Esophagus squamous epithelium (tissue), 5 donors: ENCODE measurements around the gene CHPT1. TPM values are rescaled to one million over a fixed set of nuclear protein-coding genes. Genes with fewer than 3 reads are reported as not detected.

Source experiments
- DNase-seq: peaks from one replicate; lab custom pipeline; 2025; lab: John Stamatoyannopoulos, UW
- H3K27ac ChIP-seq, 4 donors: fragments of 200-600 bp; sonication (generic); one replicate each; pipeline ENCODE4 v1.5.1; 2016 to 2019; ENCODE audit warnings: mild to moderate bottlenecking in 1 of 4
- H3K27me3 ChIP-seq, 4 donors: fragments of 200-600 bp; sonication (generic); 1 replicate in 3 of 4; 2 replicates in 1 of 4; pipeline versions ENCODE4 v1.5.1 to v1.6.0; 2017 to 2021; ENCODE audit warnings: antibody characterized with exemption in 1 of 4
- H3K36me3 ChIP-seq, 3 donors: fragments of 200-600 bp; sonication (generic); one replicate each; pipeline ENCODE4 v1.5.1; 2016 to 2019
- H3K4me1 ChIP-seq, 3 donors: fragments of 200-600 bp; sonication (generic); one replicate each; pipeline ENCODE4 v1.5.1; 2017 to 2019
- H3K4me3 ChIP-seq, 4 donors: fragments of 200-600 bp; sonication (generic); 1 replicate in 3 of 4; 2 replicates in 1 of 4; pipeline ENCODE4 v1.5.1; 2016 to 2019; ENCODE audit warnings: mild to moderate bottlenecking in 2 of 4, moderate library complexity in 1 of 4
- H3K9me3 ChIP-seq, 3 donors: fragments of 200-600 bp; sonication (generic); one replicate each; pipeline ENCODE4 v1.5.1; 2016 to 2019
- POLR2A ChIP-seq, 4 donors: fragments of 450-650 bp; IDR thresholded peaks; one replicate each; pipeline ENCODE4 v1.6.1; 2017; ENCODE audit warnings: antibody characterized with exemption in 4 of 4, mild to moderate bottlenecking in 4 of 4, moderate library complexity in 3 of 4
- WGBS, 2 donors: methylation state at CpG; one replicate each; pipeline ENCODE4 v1.1.5; 2018; 5-methylcytosine and 5-hydroxymethylcytosine counted together
- intact Hi-C: fragments of 100-400 bp; cut with DNase I; formaldehyde crosslinking; loops from one replicate; pipeline ENCODE4 v1.15.0; 2022
- total RNA-seq, 4 donors: library from RNA; depleted of rRNA; stranded (reverse); fragments of >200 nt; gene quantifications; one replicate each; pipeline ENCODE4 v1.1.0, GENCODE V29; 2016
- TF ChIP-seq, protein P1 (sequence below), 6 experiments: fragments of 450-650 bp in 4 of 6; fragments of 200-600 bp in 2 of 6; sonication (generic) in 2 of 6; IDR thresholded peaks; one replicate each; pipeline ENCODE4 v1.5.1; 2016 to 2019; ENCODE audit warnings: antibody characterized with exemption in 6 of 6, mild to moderate bottlenecking in 4 of 6, moderate library complexity in 4 of 6
- donor health status: DM: yes; HTN: yes; CAD: no.

CHPT1 gene
- total RNA-seq, 4 donors from 2014 or later: 12.7 to 53.6 (median 27.0) TPM

DNA sequence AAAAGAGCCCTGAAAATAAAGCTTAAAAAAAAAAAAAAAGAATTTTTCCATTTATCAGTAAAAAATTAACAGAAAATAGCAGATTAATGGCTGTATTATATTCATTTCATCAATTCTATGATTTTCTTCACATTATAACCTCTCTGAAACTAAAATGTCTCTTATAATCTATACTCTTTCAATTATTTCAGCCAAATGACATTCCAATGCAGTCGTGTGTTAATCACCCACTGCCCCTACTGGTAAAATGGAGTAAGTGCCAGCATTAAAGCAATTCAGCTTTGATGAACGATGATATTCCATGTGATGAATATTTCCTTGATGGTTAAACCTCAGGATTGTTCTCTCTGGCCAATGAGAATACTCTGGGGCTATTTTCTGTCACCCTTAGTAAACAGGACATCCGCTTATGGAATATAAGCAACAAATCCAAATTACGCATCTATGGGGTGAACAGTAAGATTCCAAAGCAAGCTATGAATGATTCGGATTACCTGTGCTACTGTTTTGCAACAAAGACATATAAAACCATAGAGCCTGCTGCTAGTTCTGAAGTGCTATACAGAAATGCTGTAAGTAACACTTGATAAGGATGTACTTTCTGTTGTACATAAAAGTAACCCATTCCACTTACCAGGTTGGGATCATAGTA lies 62.1 kb downstream of the CHPT1 start:
- peaks cover 0 to 57% (median 0%) of the 10 kb centered on the region in 3 donors for H3K36me3 ChIP-seq
- WGBS, 2 donors: 58 to 59% methylated on average over 5 of the region's 5 CpGs
- H3K27ac ChIP-seq: no peak overlapping the region
- H3K4me1 ChIP-seq: peaks cover 0 to 16% (median 5%) of the 10 kb centered on the region in 3 donors
- no peak overlapping the region for H3K4me3 ChIP-seq
- H3K27me3 ChIP-seq: no peaks in the 10 kb centered on the region
- H3K9me3 ChIP-seq: no peaks in the 10 kb centered on the region
- intact Hi-C loops: loop anchor here (5.0 to 10.0 kb wide), 3 partner anchors 187 to 355 kb away; partner anchors contain the start of gene ARL1
- TF ChIP-seq POLR2A (IDR thresholded peaks at IDR 0.05): no peak
- TF ChIP-seq, protein P1, sequence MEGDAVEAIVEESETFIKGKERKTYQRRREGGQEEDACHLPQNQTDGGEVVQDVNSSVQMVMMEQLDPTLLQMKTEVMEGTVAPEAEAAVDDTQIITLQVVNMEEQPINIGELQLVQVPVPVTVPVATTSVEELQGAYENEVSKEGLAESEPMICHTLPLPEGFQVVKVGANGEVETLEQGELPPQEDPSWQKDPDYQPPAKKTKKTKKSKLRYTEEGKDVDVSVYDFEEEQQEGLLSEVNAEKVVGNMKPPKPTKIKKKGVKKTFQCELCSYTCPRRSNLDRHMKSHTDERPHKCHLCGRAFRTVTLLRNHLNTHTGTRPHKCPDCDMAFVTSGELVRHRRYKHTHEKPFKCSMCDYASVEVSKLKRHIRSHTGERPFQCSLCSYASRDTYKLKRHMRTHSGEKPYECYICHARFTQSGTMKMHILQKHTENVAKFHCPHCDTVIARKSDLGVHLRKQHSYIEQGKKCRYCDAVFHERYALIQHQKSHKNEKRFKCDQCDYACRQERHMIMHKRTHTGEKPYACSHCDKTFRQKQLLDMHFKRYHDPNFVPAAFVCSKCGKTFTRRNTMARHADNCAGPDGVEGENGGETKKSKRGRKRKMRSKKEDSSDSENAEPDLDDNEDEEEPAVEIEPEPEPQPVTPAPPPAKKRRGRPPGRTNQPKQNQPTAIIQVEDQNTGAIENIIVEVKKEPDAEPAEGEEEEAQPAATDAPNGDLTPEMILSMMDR (IDR thresholded peaks at IDR 0.05): peak; percentile 60 to 82 (median 75)
- no peak for DNase-seq

DNA sequence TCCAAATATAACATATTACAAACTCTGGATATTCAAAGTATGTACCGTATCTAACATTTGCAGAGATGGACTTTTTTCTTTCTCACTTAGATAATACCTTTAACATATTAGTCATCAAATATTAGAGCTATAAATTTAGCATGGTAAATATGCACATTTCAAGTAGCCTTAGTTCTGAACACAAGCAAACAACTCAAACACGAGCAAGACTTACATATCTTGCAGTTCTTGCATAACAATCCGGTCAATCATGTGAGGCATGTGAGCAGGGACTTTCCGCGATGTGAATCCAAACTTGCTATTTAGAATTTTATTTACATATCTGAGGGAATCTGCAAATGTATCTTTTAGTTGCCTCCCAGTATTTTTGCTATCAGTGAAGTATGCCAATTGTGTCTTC lies 63.9 kb downstream of the CHPT1 start:
- Histone ChIP-seq H3K27me3 (no peaks in the 10 kb centered on the region), H3K9me3 (no peaks in the 10 kb centered on the region), H3K4me1 (peaks cover 0 to 26% (median 5%) of the 10 kb centered on the region in 3 donors), H3K36me3 (peaks cover 0 to 46% (median 0%) of the 10 kb centered on the region in 3 donors), H3K4me3 (no peak overlapping the region), H3K27ac (no peak overlapping the region)
- no peak for DNase-seq
- TF ChIP-seq, protein P1 (IDR thresholded peaks at IDR 0.05): no peak
- no peak for TF ChIP-seq POLR2A (IDR thresholded peaks at IDR 0.05)
- intact Hi-C loops: no loop called here
- 54 to 66% methylated on average over 5 of the region's 5 CpGs for WGBS, 2 donors

GRCh38 chr12:101761781-101762180 lies 64.3 kb downstream of the CHPT1 start:
- H3K27ac ChIP-seq: no peak overlapping the region
- 90 to 95% methylated on average over 4 of the region's 4 CpGs for WGBS, 2 donors
- H3K4me3 ChIP-seq: no peak overlapping the region
- intact Hi-C loops: no loop called here
- TF ChIP-seq POLR2A (IDR thresholded peaks at IDR 0.05): no peak
- TF ChIP-seq, protein P1 (IDR thresholded peaks at IDR 0.05): no peak
- H3K4me1 ChIP-seq: peaks cover 0 to 26% (median 5%) of the 10 kb centered on the region in 3 donors
- peaks cover 0 to 46% (median 0%) of the 10 kb centered on the region in 3 donors for H3K36me3 ChIP-seq
- no peaks in the 10 kb centered on the region for H3K27me3 ChIP-seq
- H3K9me3 ChIP-seq: no peaks in the 10 kb centered on the region
- no peak for DNase-seq

DNA sequence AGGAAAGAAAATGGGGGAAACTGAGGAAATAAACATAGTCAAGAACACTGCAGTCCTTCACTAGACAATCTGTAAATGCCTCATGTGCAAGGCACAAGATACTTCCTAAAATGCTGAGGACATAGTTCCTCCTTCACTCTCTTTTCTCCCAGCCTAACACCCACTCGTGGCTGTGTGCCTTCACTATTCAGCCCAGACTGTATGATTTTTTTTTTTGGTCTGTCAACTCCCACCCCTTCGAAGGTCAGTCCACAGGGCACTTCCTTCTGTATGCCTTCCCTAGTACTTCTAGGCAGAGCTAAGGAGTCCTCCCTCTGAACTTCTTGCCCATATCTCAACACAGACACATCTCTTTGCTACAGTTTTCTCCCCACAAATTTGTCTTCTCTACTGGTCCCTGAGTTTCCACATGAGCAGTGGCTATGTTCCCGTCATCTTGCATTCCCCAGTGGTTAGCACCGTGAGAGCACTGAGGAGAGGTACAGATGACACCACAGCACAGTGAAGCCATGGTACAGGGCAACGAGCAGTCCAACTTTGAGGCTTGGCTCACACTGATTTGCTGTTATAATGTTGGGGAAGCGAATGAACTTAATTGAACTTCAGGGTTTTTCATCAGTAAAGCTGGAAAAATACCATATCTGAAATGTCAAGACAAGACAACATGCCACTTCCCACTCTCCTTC lies 65.9 kb downstream of the CHPT1 start:
- Histone ChIP-seq H3K27me3 (no peaks in the 10 kb centered on the region), H3K9me3 (no peaks in the 10 kb centered on the region), H3K4me3 (no peak overlapping the region), H3K4me1 (peaks cover 0 to 26% (median 5%) of the 10 kb centered on the region in 3 donors), H3K27ac (peak overlapping the region in 2 of 4 donors; percentile 64 to 67), H3K36me3 (peaks cover 0 to 46% (median 6%) of the 10 kb centered on the region in 3 donors)
- WGBS, 2 donors: 72 to 74% methylated on average over 4 to 6 of the region's 6 CpGs
- intact Hi-C loops: no loop called here
- DNase-seq: no peak
- TF ChIP-seq, protein P1 (IDR thresholded peaks at IDR 0.05): no peak
- no peak for TF ChIP-seq POLR2A (IDR thresholded peaks at IDR 0.05)
